Measurements from ENCODE around the gene GAPVD1.

GAPVD1 gene

DNA sequence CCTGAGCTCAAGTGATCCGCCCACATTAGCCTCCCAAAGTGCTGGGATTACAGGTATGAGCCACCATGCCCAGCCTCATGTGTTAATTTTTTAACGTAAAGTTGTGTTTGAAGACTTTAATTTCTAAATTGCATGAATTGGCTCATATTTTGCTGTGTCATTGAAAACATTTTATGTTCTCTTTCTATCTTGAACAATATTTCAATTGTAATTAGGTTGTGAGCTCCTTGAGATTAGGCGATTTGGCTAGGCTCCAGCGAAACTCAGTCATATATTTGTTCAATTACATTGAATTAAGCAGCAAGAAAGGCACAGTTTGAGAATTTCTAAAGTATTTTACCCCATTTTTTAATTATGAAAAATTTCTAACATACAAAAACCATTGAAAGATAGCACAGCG, 34.0 kb downstream of the GAPVD1 start:
- H3K27me3 ChIP-seq (ENCODE audit: insufficient read depth, poor library complexity, severe bottlenecking): no peaks in the 10 kb centered on the region
- DNase-seq (ENCODE audit: low read depth in 1 of 2, low spot score in 1 of 2): no peak
- TF ChIP-seq, protein P1, sequence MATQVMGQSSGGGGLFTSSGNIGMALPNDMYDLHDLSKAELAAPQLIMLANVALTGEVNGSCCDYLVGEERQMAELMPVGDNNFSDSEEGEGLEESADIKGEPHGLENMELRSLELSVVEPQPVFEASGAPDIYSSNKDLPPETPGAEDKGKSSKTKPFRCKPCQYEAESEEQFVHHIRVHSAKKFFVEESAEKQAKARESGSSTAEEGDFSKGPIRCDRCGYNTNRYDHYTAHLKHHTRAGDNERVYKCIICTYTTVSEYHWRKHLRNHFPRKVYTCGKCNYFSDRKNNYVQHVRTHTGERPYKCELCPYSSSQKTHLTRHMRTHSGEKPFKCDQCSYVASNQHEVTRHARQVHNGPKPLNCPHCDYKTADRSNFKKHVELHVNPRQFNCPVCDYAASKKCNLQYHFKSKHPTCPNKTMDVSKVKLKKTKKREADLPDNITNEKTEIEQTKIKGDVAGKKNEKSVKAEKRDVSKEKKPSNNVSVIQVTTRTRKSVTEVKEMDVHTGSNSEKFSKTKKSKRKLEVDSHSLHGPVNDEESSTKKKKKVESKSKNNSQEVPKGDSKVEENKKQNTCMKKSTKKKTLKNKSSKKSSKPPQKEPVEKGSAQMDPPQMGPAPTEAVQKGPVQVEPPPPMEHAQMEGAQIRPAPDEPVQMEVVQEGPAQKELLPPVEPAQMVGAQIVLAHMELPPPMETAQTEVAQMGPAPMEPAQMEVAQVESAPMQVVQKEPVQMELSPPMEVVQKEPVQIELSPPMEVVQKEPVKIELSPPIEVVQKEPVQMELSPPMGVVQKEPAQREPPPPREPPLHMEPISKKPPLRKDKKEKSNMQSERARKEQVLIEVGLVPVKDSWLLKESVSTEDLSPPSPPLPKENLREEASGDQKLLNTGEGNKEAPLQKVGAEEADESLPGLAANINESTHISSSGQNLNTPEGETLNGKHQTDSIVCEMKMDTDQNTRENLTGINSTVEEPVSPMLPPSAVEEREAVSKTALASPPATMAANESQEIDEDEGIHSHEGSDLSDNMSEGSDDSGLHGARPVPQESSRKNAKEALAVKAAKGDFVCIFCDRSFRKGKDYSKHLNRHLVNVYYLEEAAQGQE (IDR thresholded peaks at IDR 0.05; ENCODE audit: insufficient replicate concordance, low read depth): no peak
- TF ChIP-seq, protein P2, sequence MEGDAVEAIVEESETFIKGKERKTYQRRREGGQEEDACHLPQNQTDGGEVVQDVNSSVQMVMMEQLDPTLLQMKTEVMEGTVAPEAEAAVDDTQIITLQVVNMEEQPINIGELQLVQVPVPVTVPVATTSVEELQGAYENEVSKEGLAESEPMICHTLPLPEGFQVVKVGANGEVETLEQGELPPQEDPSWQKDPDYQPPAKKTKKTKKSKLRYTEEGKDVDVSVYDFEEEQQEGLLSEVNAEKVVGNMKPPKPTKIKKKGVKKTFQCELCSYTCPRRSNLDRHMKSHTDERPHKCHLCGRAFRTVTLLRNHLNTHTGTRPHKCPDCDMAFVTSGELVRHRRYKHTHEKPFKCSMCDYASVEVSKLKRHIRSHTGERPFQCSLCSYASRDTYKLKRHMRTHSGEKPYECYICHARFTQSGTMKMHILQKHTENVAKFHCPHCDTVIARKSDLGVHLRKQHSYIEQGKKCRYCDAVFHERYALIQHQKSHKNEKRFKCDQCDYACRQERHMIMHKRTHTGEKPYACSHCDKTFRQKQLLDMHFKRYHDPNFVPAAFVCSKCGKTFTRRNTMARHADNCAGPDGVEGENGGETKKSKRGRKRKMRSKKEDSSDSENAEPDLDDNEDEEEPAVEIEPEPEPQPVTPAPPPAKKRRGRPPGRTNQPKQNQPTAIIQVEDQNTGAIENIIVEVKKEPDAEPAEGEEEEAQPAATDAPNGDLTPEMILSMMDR (IDR thresholded peaks at IDR 0.05; ENCODE audit: insufficient read depth, low read length): no peak
- no peak for TF ChIP-seq POLR2AphosphoS5 (IDR thresholded peaks at IDR 0.05; ENCODE audit: low read depth)
- TF ChIP-seq SPI1 (IDR thresholded peaks at IDR 0.05; ENCODE audit: borderline replicate concordance, low read depth): no peak
- no peak for TF ChIP-seq GABPA (IDR thresholded peaks at IDR 0.05; ENCODE audit: low read depth)
- no peak overlapping the region for H3K4me3 ChIP-seq (replicated peaks; ENCODE audit: insufficient read depth, low read length)
- no peak overlapping the region for H3K27ac ChIP-seq (replicated peaks)

DNA sequence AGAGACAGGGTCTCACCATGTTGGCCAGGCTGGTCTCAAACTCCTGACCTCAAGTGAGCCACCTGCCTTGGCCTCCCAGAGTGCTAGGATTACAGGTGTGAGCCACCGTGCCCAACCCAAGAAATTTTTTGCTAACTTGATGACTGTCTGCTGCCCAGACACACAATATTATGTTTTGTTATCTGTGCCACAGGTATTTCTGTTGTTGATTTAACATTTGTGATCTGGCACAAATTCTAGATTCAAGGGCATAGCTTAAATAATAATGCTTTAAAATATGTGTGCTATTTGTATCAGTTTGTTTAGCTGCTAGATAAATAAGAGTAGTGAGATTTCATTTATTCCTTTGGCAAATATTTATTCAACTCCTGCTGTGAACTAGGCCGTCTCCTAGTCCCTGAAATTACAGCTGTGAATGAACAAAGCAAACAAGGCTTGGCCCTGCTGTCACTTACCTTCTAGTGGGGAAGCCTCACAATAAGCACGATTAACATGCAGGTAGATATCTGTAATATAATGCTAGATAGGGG, 35.3 kb downstream of the GAPVD1 start:
- TF ChIP-seq, protein P2 (IDR thresholded peaks at IDR 0.05; ENCODE audit: insufficient read depth, low read length): no peak
- no peak for TF ChIP-seq POLR2AphosphoS5 (IDR thresholded peaks at IDR 0.05; ENCODE audit: low read depth)
- no peak for TF ChIP-seq GABPA (IDR thresholded peaks at IDR 0.05; ENCODE audit: low read depth)
- TF ChIP-seq, protein P1 (IDR thresholded peaks at IDR 0.05; ENCODE audit: insufficient replicate concordance, low read depth): no peak
- no peak for DNase-seq (ENCODE audit: low read depth in 1 of 2, low spot score in 1 of 2)
- Histone ChIP-seq H3K27me3 (ENCODE audit: insufficient read depth, poor library complexity, severe bottlenecking) (no peaks in the 10 kb centered on the region), H3K4me3 (replicated peaks; ENCODE audit: insufficient read depth, low read length) (no peak overlapping the region), H3K27ac (replicated peaks) (no peak overlapping the region)

DNA sequence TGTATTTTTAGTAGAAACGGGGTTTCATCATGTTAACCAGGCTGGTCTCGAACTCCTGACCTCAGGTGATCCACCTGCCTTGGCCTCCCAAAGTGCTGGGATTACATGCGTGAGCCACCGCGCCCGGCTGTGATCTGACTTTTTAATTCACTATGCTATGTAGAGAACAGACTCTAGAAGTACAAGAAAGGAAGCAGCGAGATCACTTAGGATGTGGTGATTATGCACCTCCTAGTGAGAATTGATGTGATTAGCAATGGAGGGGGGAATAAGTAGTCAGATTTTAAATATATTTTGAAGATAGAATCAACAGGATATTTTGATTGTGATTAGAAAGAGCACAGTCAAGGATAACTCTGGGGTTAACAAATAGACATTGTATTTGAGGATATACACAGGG, 36.3 kb downstream of the GAPVD1 start:
- Histone ChIP-seq H3K27me3 (ENCODE audit: insufficient read depth, poor library complexity, severe bottlenecking) (no peaks in the 10 kb centered on the region), H3K27ac (replicated peaks) (no peak overlapping the region), H3K4me3 (replicated peaks; ENCODE audit: insufficient read depth, low read length) (no peak overlapping the region)
- TF ChIP-seq POLR2AphosphoS5 (IDR thresholded peaks at IDR 0.05; ENCODE audit: low read depth): no peak
- TF ChIP-seq GABPA (IDR thresholded peaks at IDR 0.05; ENCODE audit: low read depth): no peak
- TF ChIP-seq, protein P1 (IDR thresholded peaks at IDR 0.05; ENCODE audit: insufficient replicate concordance, low read depth): no peak
- no peak for TF ChIP-seq SPI1 (IDR thresholded peaks at IDR 0.05; ENCODE audit: borderline replicate concordance, low read depth)
- TF ChIP-seq, protein P2 (IDR thresholded peaks at IDR 0.05; ENCODE audit: insufficient read depth, low read length): no peak
- no peak for DNase-seq (ENCODE audit: low read depth in 1 of 2, low spot score in 1 of 2)
